GM19351 (cell line): Measurements from ENCODE around the gene GRM8.

Experiments
- ATAC-seq: cut with Tn5 transposase; IDR thresholded peaks from one replicate; pipeline ENCODE4 v1.9.1; 2021; ENCODE audit warnings: mild to moderate bottlenecking, moderate library complexity; ENCODE audit not compliant: unreplicated experiment

The GRM8 gene

GRCh38 chr7:127252778-127253280 lies at the start of gene GRM8:
Gene GRM8 (minus strand): TSS chr7:127252941.
- ATAC-seq = peak; percentile 16

GRCh38 chr7:127290801-127291361 lies 38.1 kb upstream of the GRM8 start:
- ATAC-seq = no peak

GRCh38 chr7:127290116-127290655 lies 37.4 kb upstream of the GRM8 start:
- no peak for ATAC-seq

GRCh38 chr7:127287133-127287532 lies 34.4 kb upstream of the GRM8 start:
- ATAC-seq = no peak

- no peak for ATAC-seq
Observed at GRCh38 chr7:127270093-127270492, 17.4 kb upstream of the GRM8 start.

GRCh38 chr7:127266047-127266446 lies 13.3 kb upstream of the GRM8 start:
- ATAC-seq = no peak

GRCh38 chr7:127264219-127264618 lies 11.5 kb upstream of the GRM8 start:
- no peak for ATAC-seq

- ATAC-seq = no peak
Observed at GRCh38 chr7:127258111-127258510, 5.4 kb upstream of the GRM8 start.

- no peak for ATAC-seq
Observed at GRCh38 chr7:127257086-127257485, 4.3 kb upstream of the GRM8 start.

GRCh38 chr7:127256041-127256725 lies 3.4 kb upstream of the GRM8 start:
- no peak for ATAC-seq

- ATAC-seq = no peak
Observed at GRCh38 chr7:127254163-127254684, 1.5 kb upstream of the GRM8 start.

- peak; percentile 79 for ATAC-seq
Observed at GRCh38 chr7:127253281-127254162, 781 bp upstream of the GRM8 start.

- no peak for ATAC-seq
Observed at GRCh38 chr7:127252377-127252713, 396 bp downstream of the GRM8 start.

- no peak for ATAC-seq
Observed at GRCh38 chr7:127251465-127252376, 1.0 kb downstream of the GRM8 start.

GRCh38 chr7:127251036-127251464 lies 1.7 kb downstream of the GRM8 start:
- ATAC-seq = no peak

- no peak for ATAC-seq
Observed at GRCh38 chr7:127250312-127251035, 2.3 kb downstream of the GRM8 start.

- ATAC-seq = peak; percentile 44
Observed at GRCh38 chr7:127245607-127246006, 7.1 kb downstream of the GRM8 start.

- no peak for ATAC-seq
Observed at GRCh38 chr7:127245002-127245401, 7.7 kb downstream of the GRM8 start.

- ATAC-seq = no peak
Observed at GRCh38 chr7:127239814-127240213, 12.9 kb downstream of the GRM8 start.
